Measurements from ENCODE around the gene ERMARD.

DNA sequence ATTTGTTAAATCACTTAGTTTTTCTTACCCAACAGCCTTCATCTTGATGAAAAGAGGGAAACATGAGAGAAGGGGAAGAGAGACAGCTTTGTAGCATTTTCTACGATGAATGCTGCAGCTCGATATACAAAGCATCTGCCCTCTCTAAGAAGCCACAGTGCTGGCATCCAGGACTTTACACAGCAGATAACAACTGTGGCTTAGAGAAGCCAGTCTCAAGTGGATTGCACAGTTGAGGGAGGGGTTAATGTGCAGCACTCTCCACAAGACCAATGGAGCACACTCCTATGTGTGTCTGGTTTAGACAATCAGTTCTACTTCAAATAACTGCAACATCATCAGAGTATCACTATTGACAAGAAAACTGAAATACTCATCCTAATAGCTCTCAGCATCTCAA is 43.6 kb upstream of the ERMARD start:
- TF ChIP-seq ZFX (IDR thresholded peaks at IDR 0.05; ENCODE audit: borderline replicate concordance) = no peak
- TF ChIP-seq, protein P1, sequence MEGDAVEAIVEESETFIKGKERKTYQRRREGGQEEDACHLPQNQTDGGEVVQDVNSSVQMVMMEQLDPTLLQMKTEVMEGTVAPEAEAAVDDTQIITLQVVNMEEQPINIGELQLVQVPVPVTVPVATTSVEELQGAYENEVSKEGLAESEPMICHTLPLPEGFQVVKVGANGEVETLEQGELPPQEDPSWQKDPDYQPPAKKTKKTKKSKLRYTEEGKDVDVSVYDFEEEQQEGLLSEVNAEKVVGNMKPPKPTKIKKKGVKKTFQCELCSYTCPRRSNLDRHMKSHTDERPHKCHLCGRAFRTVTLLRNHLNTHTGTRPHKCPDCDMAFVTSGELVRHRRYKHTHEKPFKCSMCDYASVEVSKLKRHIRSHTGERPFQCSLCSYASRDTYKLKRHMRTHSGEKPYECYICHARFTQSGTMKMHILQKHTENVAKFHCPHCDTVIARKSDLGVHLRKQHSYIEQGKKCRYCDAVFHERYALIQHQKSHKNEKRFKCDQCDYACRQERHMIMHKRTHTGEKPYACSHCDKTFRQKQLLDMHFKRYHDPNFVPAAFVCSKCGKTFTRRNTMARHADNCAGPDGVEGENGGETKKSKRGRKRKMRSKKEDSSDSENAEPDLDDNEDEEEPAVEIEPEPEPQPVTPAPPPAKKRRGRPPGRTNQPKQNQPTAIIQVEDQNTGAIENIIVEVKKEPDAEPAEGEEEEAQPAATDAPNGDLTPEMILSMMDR (IDR thresholded peaks at IDR 0.05) = no peak
